Thoracic aorta (tissue), 2 donors: Measurements from ENCODE around the gene TIMM22. TPM values are rescaled to one million over a fixed set of nuclear protein-coding genes. Genes with fewer than 3 reads are reported as not detected.
A peak's percentile ranks its signal among the peaks of the same experiment; 100 is the strongest.

ENCODE experiments used
- ATAC-seq: fragments of 150-250 bp; one replicate; pipeline ENCODE4 v1.8.0; 2017; ENCODE audit warnings: low read depth; ENCODE audit not compliant: insufficient number of reproducible peaks, low FRiP score
- DNase-seq: peaks from one replicate; pipeline ENCODE4 v3.0.0-alpha.2; 2020; ENCODE audit warnings: low spot score
- H3K27ac ChIP-seq, 2 donors: fragments of 200-600 bp; sonication (generic); 1 replicate in 1 of 2; 2 replicates in 1 of 2; pipeline ENCODE4 v1.5.1; 2016; ENCODE audit warnings: mild to moderate bottlenecking in 2 of 2, moderate library complexity in 2 of 2
- H3K27me3 ChIP-seq: fragments of 200-600 bp; sonication (generic); replicated peaks from 2 replicates; pipeline ENCODE4 v1.6.0; 2016; ENCODE audit warnings: mild to moderate bottlenecking; ENCODE audit not compliant: insufficient read depth
- H3K36me3 ChIP-seq: fragments of 200-600 bp; sonication (generic); one replicate; pipeline ENCODE4 v1.5.1; 2016
- H3K4me1 ChIP-seq, 2 donors: fragments of 200-600 bp; sonication (generic); 1 replicate in 1 of 2; 2 replicates in 1 of 2; pipeline versions ENCODE4 v1.5.1 to v1.6.0; 2016; ENCODE audit warnings: low read depth in 2 of 2, mild to moderate bottlenecking in 1 of 2; ENCODE audit not compliant: control insufficient read depth in 1 of 2
- H3K4me3 ChIP-seq: fragments of 200-600 bp; sonication (generic); 2 replicates; pipeline ENCODE4 v1.5.1; 2016; ENCODE audit warnings: mild to moderate bottlenecking
- H3K9me3 ChIP-seq: fragments of 200-600 bp; sonication (generic); 2 replicates; pipeline ENCODE4 v1.5.1; 2016
- total RNA-seq, 2 donors: library from RNA; depleted of rRNA; stranded (reverse); fragments of >200 nt; gene quantifications; one replicate each; pipeline versions ENCODE4 v1.1.0 to v1.2.3, GENCODE V29; 2016
- TF ChIP-seq, protein P1 (sequence below): fragments of 200-600 bp; sonication (generic); IDR thresholded peaks from one replicate; pipeline ENCODE4 v1.5.1; 2019; ENCODE audit warnings: antibody characterized with exemption

Gene TIMM22
- total RNA-seq, 2 donors from 2014 or later = 12.6 to 13.0 TPM

DNA sequence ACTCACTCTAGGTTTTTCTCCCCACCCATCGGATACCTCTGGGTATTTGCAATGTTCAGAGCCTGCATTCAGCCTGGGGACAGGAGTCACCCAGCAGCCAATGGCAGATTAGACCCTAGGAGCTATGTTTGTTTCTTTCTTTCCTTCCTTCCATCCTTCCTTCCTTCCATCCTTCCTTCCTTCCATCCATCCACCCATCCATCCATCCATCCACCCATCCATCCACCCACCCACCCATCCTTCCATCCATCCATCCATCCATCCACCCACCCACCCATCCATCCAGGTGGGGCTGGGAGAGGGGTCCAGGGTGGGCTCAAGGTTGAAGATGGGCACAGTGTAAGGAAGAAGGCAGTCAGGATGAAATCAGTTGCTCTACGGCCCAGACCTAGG, 39.9 kb downstream of the TIMM22 start:
- peaks cover 5 to 13% of the 10 kb centered on the region in 2 donors for H3K4me1 ChIP-seq
- H3K4me3 ChIP-seq = no peak overlapping the region
- H3K36me3 ChIP-seq = peaks cover 12% of the 10 kb centered on the region
- H3K27ac ChIP-seq = no peak overlapping the region
- DNase-seq = no peak
- no peak for ATAC-seq
- no peaks in the 10 kb centered on the region for H3K9me3 ChIP-seq
- H3K27me3 ChIP-seq = no peaks in the 10 kb centered on the region
- TF ChIP-seq, protein P1, sequence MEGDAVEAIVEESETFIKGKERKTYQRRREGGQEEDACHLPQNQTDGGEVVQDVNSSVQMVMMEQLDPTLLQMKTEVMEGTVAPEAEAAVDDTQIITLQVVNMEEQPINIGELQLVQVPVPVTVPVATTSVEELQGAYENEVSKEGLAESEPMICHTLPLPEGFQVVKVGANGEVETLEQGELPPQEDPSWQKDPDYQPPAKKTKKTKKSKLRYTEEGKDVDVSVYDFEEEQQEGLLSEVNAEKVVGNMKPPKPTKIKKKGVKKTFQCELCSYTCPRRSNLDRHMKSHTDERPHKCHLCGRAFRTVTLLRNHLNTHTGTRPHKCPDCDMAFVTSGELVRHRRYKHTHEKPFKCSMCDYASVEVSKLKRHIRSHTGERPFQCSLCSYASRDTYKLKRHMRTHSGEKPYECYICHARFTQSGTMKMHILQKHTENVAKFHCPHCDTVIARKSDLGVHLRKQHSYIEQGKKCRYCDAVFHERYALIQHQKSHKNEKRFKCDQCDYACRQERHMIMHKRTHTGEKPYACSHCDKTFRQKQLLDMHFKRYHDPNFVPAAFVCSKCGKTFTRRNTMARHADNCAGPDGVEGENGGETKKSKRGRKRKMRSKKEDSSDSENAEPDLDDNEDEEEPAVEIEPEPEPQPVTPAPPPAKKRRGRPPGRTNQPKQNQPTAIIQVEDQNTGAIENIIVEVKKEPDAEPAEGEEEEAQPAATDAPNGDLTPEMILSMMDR = no peak

DNA sequence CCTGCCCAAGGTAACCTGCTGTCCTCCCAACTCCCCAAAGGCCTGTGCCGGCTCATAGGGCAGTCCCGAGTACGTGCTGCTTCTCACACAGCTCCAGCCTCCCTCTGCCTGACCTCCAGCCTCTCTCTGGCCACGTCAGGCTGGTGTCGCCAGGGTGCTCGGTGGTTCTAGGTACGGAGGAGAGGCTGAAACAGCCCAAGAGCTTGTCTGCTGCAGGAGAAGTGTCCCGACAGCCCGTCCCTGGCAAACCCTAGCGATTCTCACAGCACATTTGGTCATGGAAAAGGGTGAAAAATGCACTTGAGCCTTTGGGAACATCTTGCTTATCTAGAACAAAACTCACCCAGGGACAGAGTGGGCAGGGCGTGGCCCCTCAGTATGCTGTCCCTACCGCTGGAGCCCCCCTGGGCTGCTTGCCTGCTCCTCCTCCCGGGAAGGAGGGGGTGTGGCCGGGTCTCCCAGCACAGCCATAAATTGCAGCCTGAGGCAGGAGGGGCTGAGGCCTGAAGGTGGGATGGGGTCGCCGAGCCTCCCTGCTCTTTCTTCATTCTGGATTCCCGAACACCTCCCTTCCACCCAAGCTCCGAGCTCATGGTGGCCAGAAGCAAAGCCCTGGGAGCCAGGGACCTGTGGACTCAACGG, 40.4 kb downstream of the TIMM22 start:
- no peak overlapping the region for H3K4me3 ChIP-seq
- no peak for ATAC-seq
- H3K9me3 ChIP-seq = no peaks in the 10 kb centered on the region
- TF ChIP-seq, protein P1 = no peak
- DNase-seq = no peak
- peaks cover 0 to 9% of the 10 kb centered on the region in 2 donors for H3K4me1 ChIP-seq
- H3K27ac ChIP-seq = no peak overlapping the region
- H3K36me3 ChIP-seq = peaks cover 12% of the 10 kb centered on the region
- no peaks in the 10 kb centered on the region for H3K27me3 ChIP-seq

GRCh38 chr17:1038459-1039122, 41.7 kb downstream of the TIMM22 start:
- H3K36me3 ChIP-seq = peaks cover 12% of the 10 kb centered on the region
- H3K4me1 ChIP-seq = peaks cover 7 to 20% of the 10 kb centered on the region in 2 donors
- H3K9me3 ChIP-seq = no peaks in the 10 kb centered on the region
- no peaks in the 10 kb centered on the region for H3K27me3 ChIP-seq
- TF ChIP-seq, protein P1 = no peak
- DNase-seq (no peak), ATAC-seq (no peak)
- H3K4me3 ChIP-seq = no peak overlapping the region
- no peak overlapping the region for H3K27ac ChIP-seq

DNA sequence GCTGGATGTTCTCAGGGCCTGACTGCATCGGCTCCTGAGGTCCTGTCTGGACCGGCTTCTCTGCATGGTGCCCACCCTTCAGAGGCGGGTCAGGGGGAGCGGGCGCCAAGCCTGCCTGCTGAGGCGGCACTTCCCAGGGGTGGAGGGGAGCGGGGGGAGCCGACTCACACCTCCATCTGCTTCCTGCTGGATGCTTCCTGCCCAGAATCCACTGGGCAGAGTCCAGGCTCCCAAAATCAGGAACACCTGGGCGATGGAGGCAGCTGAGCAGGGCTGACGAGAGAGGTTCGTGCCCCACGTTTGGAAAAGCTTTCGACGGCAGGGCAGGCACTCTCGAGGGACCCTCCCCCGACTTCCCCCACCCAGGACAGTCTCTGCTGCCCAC, 42.2 kb downstream of the TIMM22 start:
- H3K4me3 ChIP-seq = no peak overlapping the region
- H3K4me1 ChIP-seq = peaks cover 9 to 25% of the 10 kb centered on the region in 2 donors
- peak overlapping the region in 1 of 2 donors; percentile 17 for H3K27ac ChIP-seq
- TF ChIP-seq, protein P1 = no peak
- H3K27me3 ChIP-seq = no peaks in the 10 kb centered on the region
- H3K9me3 ChIP-seq = no peaks in the 10 kb centered on the region
- ATAC-seq (no peak), DNase-seq (no peak)
- H3K36me3 ChIP-seq = peaks cover 12% of the 10 kb centered on the region

DNA sequence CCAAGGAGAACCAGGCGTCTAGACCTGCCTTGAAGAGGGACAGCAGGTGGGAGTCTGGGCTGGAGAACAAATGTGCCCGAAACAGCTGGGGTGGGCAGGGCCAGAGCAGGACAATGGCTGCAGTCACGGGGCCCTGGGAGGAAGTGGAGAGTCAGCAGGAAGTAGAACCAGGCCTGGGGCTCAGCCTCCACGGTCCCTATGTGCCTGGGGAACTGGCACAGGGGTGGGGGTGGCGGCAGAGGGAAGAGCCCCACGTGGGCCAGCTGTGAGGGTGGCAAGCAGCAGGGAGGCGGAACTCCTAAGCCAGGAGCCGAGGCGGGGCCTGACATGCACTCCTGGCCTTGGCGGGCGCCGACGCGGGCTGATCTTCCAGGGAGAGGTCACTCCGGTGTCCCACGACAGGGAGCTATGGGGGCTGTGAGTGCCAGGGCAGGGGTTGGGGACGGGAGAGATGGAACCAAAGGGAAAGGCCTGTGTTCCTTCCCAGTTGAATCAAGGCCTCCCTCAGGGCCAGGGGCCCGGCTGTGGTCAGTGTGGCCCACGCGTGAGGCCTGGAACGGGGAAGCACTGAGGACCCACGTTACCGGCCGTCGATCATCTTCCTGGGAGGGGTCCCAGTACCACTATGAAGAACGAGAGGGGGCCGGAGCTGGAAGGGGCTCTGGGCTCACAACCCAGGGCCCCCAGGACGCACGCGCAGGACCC, 42.7 kb downstream of the TIMM22 start:
- Histone ChIP-seq H3K27me3 (no peaks in the 10 kb centered on the region), H3K4me3 (peak overlapping the region; percentile 12), H3K27ac (peak overlapping the region in 1 of 2 donors; percentile 17), H3K36me3 (peaks cover 12% of the 10 kb centered on the region), H3K9me3 (no peaks in the 10 kb centered on the region), H3K4me1 (peaks cover 15 to 30% of the 10 kb centered on the region in 2 donors)
- TF ChIP-seq, protein P1 = no peak
- ATAC-seq (no peak), DNase-seq (no peak)
